IMR-90 (cell line): Measurements from ENCODE around the gene OR2T35. TPM values are rescaled to one million over a fixed set of nuclear protein-coding genes. Genes with fewer than 3 reads are reported as not detected.

Experiments used
- ATAC-seq: fragments of 200-7000 bp; cut with Tn5 transposase; 2 replicates; pipeline ENCODE4 v1.9.1; 2020; ENCODE audit warnings: low read depth, mild to moderate bottlenecking, moderate library complexity
- BruUV-seq: library from RNA; stranded (reverse); fragments of 400-500 nt; replicated peaks from 2 replicates; lab custom pipeline; 2021; lab: Mats Ljungman, UMichigan
- CTCF ChIA-PET: fragments of 300-600 bp; formaldehyde crosslinking; extraction: SDS; loops from one replicate; lab custom pipeline; 2021; ENCODE audit warnings: antibody characterized with exemption; lab: Yijun Ruan, JAX
- POLR2A ChIA-PET: fragments of 300-600 bp; sonication (Branson Sonifier 250); formaldehyde crosslinking; loops from one replicate; lab custom pipeline; 2022; ENCODE audit warnings: antibody characterized with exemption; ENCODE audit not compliant: unreplicated experiment; lab: Charles Lee
- DNase-seq: peaks from one replicate; pipeline ENCODE4 v3.0.0; 2013
- H2AFZ ChIP-seq: replicated peaks from 2 replicates; pipeline ENCODE3; 2013; ENCODE audit warnings: low read length, mild to moderate bottlenecking; ENCODE audit not compliant: poor library complexity
- H2AK5ac ChIP-seq: 2 replicates; pipeline ENCODE4 v1.6.1; 2013; ENCODE audit warnings: low read depth, low read length, inconsistent platforms
- H2AK9ac ChIP-seq: replicated peaks from 2 replicates; pipeline ENCODE3; 2013; ENCODE audit warnings: mild to moderate bottlenecking, low read depth, low read length, moderate library complexity; ENCODE audit not compliant: poor library complexity
- H2BK120ac ChIP-seq: 2 replicates; pipeline ENCODE4 v1.6.1; 2013; ENCODE audit warnings: low read depth, low read length, inconsistent platforms
- H2BK15ac ChIP-seq: 3 replicates; pipeline ENCODE4 v1.6.1; 2013; ENCODE audit warnings: low read depth, low read length, inconsistent platforms
- H2BK20ac ChIP-seq: 2 replicates; pipeline ENCODE4 v1.6.1; 2013; ENCODE audit warnings: low read depth, mild to moderate bottlenecking, inconsistent platforms, low read length, moderate library complexity
- H2BK5ac ChIP-seq: 2 replicates; pipeline ENCODE4 v1.6.1; 2013; ENCODE audit warnings: mild to moderate bottlenecking, low read depth, low read length, inconsistent platforms; ENCODE audit not compliant: poor library complexity, severe bottlenecking
- H3K14ac ChIP-seq: replicated peaks from 2 replicates; pipeline ENCODE4 v1.6.1; 2013; ENCODE audit warnings: low read depth, low read length, inconsistent platforms
- H3K18ac ChIP-seq: 2 replicates; pipeline ENCODE4 v1.6.1; 2013; ENCODE audit warnings: low read depth, low read length, control low read depth
- H3K23ac ChIP-seq: 2 replicates; pipeline ENCODE4 v1.6.1; 2013; ENCODE audit warnings: low read depth, low read length, inconsistent platforms
- H3K27ac ChIP-seq: 2 replicates; pipeline ENCODE4 v1.5.1; 2013; ENCODE audit warnings: mild to moderate bottlenecking, control low read depth, low read length; ENCODE audit not compliant: insufficient read depth
- H3K27me3 ChIP-seq: 2 replicates; pipeline ENCODE4 v1.6.1; 2013; ENCODE audit warnings: low read length; ENCODE audit not compliant: control insufficient read depth, insufficient read depth
- H3K36me3 ChIP-seq: 2 replicates; pipeline ENCODE4 v1.6.1; 2013; ENCODE audit warnings: low read length, mixed read lengths; ENCODE audit not compliant: control insufficient read depth, insufficient read depth
- H3K4ac ChIP-seq: 2 replicates; pipeline ENCODE4 v1.6.1; 2013; ENCODE audit warnings: low read depth, low read length, inconsistent platforms
- H3K4me1 ChIP-seq: 2 replicates; pipeline ENCODE4 v1.6.1; 2013; ENCODE audit warnings: low read length, mixed read lengths; ENCODE audit not compliant: control insufficient read depth, insufficient read depth
- H3K4me2 ChIP-seq: 2 replicates; pipeline ENCODE4 v1.6.1; 2013; ENCODE audit warnings: low read depth, mild to moderate bottlenecking, control low read depth, low read length, moderate library complexity
- H3K4me3 ChIP-seq: 2 replicates; pipeline ENCODE4 v1.5.1; 2013; ENCODE audit warnings: low read depth, mild to moderate bottlenecking, control low read depth, low read length, moderate library complexity; ENCODE audit not compliant: insufficient read depth
- H3K56ac ChIP-seq: 2 replicates; pipeline ENCODE4 v1.6.1; 2013; ENCODE audit warnings: low read length, inconsistent platforms; ENCODE audit not compliant: insufficient read depth; ENCODE audit errors: extremely low read depth
- H3K79me1 ChIP-seq, 2 experiments: 2 replicates each; pipeline ENCODE4 v1.6.1; 2013; ENCODE audit warnings: low read length in 2 of 2, inconsistent platforms in 1 of 2, low read depth in 1 of 2
- H3K9ac ChIP-seq: 2 replicates; pipeline ENCODE4 v1.6.1; 2013; ENCODE audit warnings: low read depth, low read length, control low read depth
- H3K9me1 ChIP-seq: 2 replicates; pipeline ENCODE4 v1.6.1; 2013; ENCODE audit warnings: low read length, inconsistent platforms; ENCODE audit not compliant: insufficient read depth
- H3K9me3 ChIP-seq: 2 replicates; pipeline ENCODE4 v1.6.1; 2013; ENCODE audit warnings: low read length; ENCODE audit not compliant: control insufficient read depth, insufficient read depth
- H4K20me1 ChIP-seq: 2 replicates; pipeline ENCODE4 v1.6.1; 2013; ENCODE audit warnings: low read length, inconsistent platforms; ENCODE audit not compliant: insufficient read depth
- H4K5ac ChIP-seq: 2 replicates; pipeline ENCODE4 v1.6.1; 2013; ENCODE audit warnings: mild to moderate bottlenecking, low read depth, low read length, control low read depth
- H4K8ac ChIP-seq, 2 experiments: 2 replicates each; pipeline ENCODE4 v1.6.1; 2013; ENCODE audit warnings: low read depth in 2 of 2, low read length in 2 of 2, control low read depth in 1 of 2, inconsistent platforms in 1 of 2
- H4K91ac ChIP-seq: 2 replicates; pipeline ENCODE4 v1.6.1; 2013; ENCODE audit warnings: low read depth, low read length, inconsistent platforms; ENCODE audit not compliant: insufficient read depth
- CEBPB ChIP-seq: IDR thresholded peaks from 2 replicates; pipeline ENCODE4 v1.6.1; 2012; ENCODE audit warnings: low read depth, low read length, improper control_type of control experiment
- CTCF ChIP-seq: conservative IDR thresholded peaks from 2 replicates; pipeline ENCODE4 v1.5.1; 2012; ENCODE audit warnings: mild to moderate bottlenecking, low read depth, low read length, improper control_type of control experiment
- MAFK ChIP-seq: IDR thresholded peaks from 2 replicates; pipeline ENCODE4 v1.6.1; 2012; ENCODE audit warnings: low read depth, low read length, improper control_type of control experiment
- MAZ ChIP-seq: IDR thresholded peaks from 2 replicates; pipeline ENCODE4 v1.6.1; 2012; ENCODE audit warnings: low read depth, mild to moderate bottlenecking, low read length, improper control_type of control experiment, moderate library complexity, borderline replicate concordance
- POLR2A ChIP-seq: IDR thresholded peaks from 2 replicates; pipeline ENCODE4 v1.6.1; 2012; ENCODE audit warnings: mild to moderate bottlenecking, low read depth, low read length
- RAD21 ChIP-seq: IDR thresholded peaks from 2 replicates; pipeline ENCODE4 v1.6.1; 2012; ENCODE audit warnings: low read length, improper control_type of control experiment
- RCOR1 ChIP-seq: IDR thresholded peaks from 2 replicates; pipeline ENCODE4 v1.6.1; 2012; ENCODE audit warnings: mild to moderate bottlenecking, low read length, improper control_type of control experiment; ENCODE audit not compliant: insufficient replicate concordance
- USF2 ChIP-seq: fragments of 150-350 bp; IDR thresholded peaks from 2 replicates; pipeline ENCODE4 v1.6.1; 2017; ENCODE audit warnings: mild to moderate bottlenecking, antibody characterized with exemption, low read length, low read depth
- WGBS, 2 experiments: methylation state at CpG; one replicate each; pipeline versions ENCODE4 v1.1.5 to v1.1.7; 2013; ENCODE audit warnings: missing lambda C conversion rate in 2 of 2; ENCODE audit not compliant: insufficient read length in 1 of 2; ENCODE audit errors: extremely low coverage in 2 of 2; 5-methylcytosine and 5-hydroxymethylcytosine counted together
- dilution Hi-C: fragments of 300-500 bp; cut with HindIII; formaldehyde crosslinking; loops from one replicate; pipeline ENCODE4 v1.14.3; 2018; ENCODE audit warnings: low sequenced_read_pairs; ENCODE audit not compliant: unreplicated experiment
- in situ Hi-C: fragments of 300-500 bp; cut with MboI; formaldehyde crosslinking; loops from 3 replicates; pipeline ENCODE4 v1.14.3; 2019; ENCODE audit warnings: low sequenced_read_pairs, inconsistent platforms, mixed read lengths
- intact Hi-C: fragments of 100-400 bp; cut with micrococcal nuclease; formaldehyde crosslinking; loops from 2 replicates; pipeline ENCODE4 v1.10.0; 2022
- polyA plus RNA-seq, 3 experiments: library from polyadenylated mRNA; depleted of rRNA; stranded (reverse); fragments of >200 nt; gene quantifications; 2 replicates each; pipeline ENCODE4 v1.2.3, GENCODE V29; 2012; ENCODE audit warnings: low replicate concordance in 1 of 3
- total RNA-seq: library from RNA; depleted of rRNA; stranded (reverse); fragments of >200 nt; gene quantifications from 2 replicates; pipeline ENCODE4 v1.2.3, GENCODE V29; 2012

Gene OR2T35
- total and polyA plus RNA-seq, 2 of the 4 experiments (the other 2 are of a cell fraction) = not detected

- Histone ChIP-seq H2BK20ac (no peak overlapping the region), H3K27ac (no peak overlapping the region), H3K4me3 (no peak overlapping the region), H2AFZ (no peak overlapping the region), H3K23ac (no peak overlapping the region), H2BK120ac (no peak overlapping the region), H2BK15ac (no peak overlapping the region), H3K4ac (no peak overlapping the region), H3K27me3 (no peaks in the 10 kb centered on the region), H2AK9ac (no peak overlapping the region), H2BK5ac (no peak overlapping the region), H4K91ac (no peak overlapping the region), H4K8ac (no peak overlapping the region), H3K9me1 (no peaks in the 10 kb centered on the region), H3K9me3 (peaks cover 12% of the 10 kb centered on the region), H4K20me1 (no peaks in the 10 kb centered on the region), H3K4me1 (no peaks in the 10 kb centered on the region), H3K9ac (no peak overlapping the region), H3K79me1 (no peaks in the 10 kb centered on the region), H3K56ac (no peak overlapping the region), H4K5ac (no peak overlapping the region), H2AK5ac (no peak overlapping the region), H3K4me2 (no peak overlapping the region), H3K18ac (no peak overlapping the region), H3K14ac (no peak overlapping the region), H3K36me3 (no peaks in the 10 kb centered on the region)
- dilution Hi-C loops (no loop called here), intact Hi-C loops (no loop called here), in situ Hi-C loops (no loop called here)
- TF ChIP-seq CTCF (no peak), CEBPB (no peak), RAD21 (no peak), MAZ (no peak), MAFK (no peak), RCOR1 (no peak), POLR2A (no peak), USF2 (no peak)
- no peak for ATAC-seq
- no TSS peak for BruUV-seq
- CTCF ChIA-PET = no interaction called here
- POLR2A ChIA-PET = no interaction called here
- no CpG with 5 or more reads among the region's 4 CpGs for WGBS, 2 experiments
- no peak for DNase-seq
Measured at GRCh38 chr1:248688527-248689298, 43.6 kb upstream of the OR2T35 start.
